HG03439 (cell line): ENCODE results near the gene ENO1.

Experiments used
- ATAC-seq: cut with Tn5 transposase; IDR thresholded peaks from one replicate; pipeline ENCODE4 v1.9.1; 2021; ENCODE audit warnings: mild to moderate bottlenecking, moderate library complexity; ENCODE audit not compliant: unreplicated experiment

Gene ENO1

DNA sequence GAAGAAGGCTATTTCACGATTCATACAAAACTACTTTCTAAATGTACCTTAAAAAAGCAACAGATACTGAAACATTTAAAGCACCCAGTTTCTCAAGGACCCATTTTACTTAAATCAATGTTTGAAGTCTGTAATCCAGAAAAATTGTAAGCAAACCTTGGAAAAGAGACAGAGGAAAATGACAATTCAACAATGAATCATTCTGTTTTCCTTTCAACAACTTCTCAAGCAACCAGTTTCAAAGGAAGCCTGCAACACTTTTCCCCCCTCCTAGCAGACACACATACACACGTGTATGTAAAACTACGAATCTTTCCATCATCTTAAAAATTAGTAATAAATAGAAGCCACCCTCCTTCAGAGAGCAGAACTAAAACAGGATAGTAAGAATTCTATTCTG, 62.2 kb downstream of the ENO1 start:
- ATAC-seq = no peak

GRCh38 chr1:8815582-8816151, 62.8 kb downstream of the ENO1 start:
- ATAC-seq = no peak

DNA sequence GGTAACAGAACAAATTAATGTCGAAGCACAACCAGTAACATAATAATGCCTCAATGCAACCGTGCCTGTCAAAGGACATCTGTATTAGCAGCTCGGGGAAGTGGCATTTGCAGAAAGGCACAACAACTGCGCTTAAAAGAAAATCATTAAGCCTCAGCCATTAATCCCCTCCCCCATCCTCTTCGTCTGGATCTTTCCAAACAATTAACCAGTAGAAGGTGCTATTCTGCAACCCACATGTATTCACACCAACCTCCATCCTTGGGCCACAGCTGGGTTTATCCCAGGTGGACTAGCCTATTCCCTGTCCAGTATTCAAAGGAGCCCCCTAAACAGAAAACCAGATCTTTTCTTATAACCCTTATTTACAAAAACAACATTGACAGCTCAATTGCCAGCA, 63.6 kb downstream of the ENO1 start:
- ATAC-seq = no peak

DNA sequence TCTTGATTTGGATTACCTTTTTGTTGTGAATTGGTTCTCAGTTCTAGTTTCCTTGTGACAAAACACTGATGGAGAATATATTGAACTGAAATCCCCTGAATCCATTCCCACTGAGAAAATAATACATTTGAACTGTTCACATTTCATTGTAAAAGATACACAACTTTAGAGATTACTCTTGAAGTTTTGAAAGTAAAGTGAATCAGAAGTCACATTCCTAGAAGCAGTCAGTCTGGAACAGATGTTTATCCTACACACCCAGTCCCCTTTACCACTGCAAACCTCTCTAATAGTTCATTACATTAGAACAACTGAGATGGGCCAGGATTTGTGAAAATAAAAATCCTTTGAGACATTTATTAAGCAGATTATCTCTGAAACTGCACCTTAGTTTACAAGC, 64.5 kb downstream of the ENO1 start:
- ATAC-seq = no peak

DNA sequence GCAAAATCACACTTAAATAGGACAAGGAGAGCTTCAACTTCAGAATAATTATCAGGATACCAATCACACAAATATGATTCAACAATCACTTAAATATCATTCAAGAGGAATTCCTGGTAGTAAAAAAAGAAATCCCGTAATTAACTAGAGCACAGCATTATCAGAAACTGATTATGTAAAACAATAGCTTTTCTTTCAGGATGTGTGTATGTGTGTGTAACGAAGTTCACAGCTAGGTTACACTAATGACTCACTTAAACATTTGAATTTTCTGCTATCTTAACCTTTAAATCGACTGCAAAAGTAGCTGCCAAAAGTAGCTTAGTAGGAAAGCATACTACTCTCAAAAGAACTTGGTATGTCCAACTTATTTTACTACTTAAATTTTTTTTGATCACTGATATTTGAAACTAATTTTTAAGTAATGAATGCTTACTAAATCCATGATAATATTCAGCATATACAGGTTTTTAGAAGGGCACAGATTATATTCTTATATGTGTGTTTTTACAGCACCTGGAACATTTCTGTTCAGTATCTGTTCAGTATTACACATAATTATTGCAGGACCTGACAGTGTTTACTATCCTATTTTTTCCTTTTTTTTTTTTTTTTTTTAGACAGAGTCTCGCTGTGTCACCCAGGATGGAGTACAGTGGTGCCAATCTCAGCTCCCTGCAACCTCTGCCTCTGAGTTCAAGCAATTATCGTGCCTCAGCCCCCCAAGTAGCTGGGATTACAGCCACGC, 65.3 kb downstream of the ENO1 start:
- ATAC-seq = no peak

- no peak for ATAC-seq
Observed at GRCh38 chr1:8812081-8812480, 66.4 kb downstream of the ENO1 start.
